GM21367 (cell line): ENCODE data around the gene DUSP10.

ENCODE experiments used
- ATAC-seq: cut with Tn5 transposase; IDR thresholded peaks from one replicate; pipeline ENCODE4 v1.9.1; 2021; ENCODE audit not compliant: unreplicated experiment

DUSP10 gene

DNA sequence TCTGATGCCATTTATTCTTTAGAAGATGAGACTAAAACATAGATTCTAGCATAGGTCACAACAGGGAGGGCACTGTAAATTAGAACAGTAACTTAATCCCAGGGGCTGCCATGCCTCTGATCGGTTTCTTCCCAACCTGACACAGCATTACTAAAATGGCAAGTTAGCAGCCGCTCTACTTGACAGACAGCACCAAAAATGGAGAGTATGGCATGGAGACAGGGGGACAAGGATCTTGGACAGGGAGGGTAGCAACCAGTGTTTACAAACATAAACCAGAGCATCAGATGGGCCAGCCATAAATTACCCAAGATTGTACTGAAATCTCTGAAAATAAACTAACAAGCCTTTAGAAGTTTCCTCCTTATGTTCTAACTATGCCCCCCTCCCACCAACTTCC lies 5.9 kb downstream of the DUSP10 start:
- no peak for ATAC-seq

DNA sequence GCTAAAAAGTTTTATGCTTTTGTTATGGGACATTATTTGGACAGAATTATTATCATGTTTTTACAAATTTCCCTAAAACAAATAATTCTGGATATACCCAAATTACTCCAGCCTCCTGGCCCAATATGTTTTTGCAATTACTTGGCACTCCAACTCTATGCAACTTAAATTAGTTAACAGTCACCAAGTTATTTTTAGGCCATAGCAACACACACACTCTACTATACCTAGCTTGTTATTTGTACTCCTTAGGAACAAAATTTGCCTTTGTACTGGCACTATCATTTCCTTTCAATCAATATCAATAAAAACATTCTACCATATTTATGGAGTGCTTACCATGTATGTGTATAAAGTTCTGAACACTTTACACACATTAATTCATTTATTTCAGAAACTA lies 7.7 kb downstream of the DUSP10 start:
- ATAC-seq, result no peak

DNA sequence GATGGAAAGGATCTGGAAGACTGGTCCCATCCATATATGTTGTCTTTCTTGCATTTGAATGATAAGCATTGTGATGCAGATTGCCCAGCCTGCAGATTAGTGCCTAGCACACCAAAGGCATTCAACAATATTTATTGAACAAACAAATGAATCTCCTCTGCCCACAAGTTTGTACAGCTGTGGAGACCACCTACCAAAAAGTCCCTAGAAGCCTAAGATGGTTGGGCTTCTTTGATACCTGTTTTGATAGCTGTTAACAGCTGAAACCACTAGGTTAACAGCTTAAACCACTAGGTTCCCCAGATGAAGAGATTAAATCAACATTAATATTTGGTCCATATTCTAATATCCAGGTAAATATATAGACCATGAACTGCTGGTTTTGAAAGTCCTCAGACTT lies 9.8 kb downstream of the DUSP10 start:
- ATAC-seq, result no peak

DNA sequence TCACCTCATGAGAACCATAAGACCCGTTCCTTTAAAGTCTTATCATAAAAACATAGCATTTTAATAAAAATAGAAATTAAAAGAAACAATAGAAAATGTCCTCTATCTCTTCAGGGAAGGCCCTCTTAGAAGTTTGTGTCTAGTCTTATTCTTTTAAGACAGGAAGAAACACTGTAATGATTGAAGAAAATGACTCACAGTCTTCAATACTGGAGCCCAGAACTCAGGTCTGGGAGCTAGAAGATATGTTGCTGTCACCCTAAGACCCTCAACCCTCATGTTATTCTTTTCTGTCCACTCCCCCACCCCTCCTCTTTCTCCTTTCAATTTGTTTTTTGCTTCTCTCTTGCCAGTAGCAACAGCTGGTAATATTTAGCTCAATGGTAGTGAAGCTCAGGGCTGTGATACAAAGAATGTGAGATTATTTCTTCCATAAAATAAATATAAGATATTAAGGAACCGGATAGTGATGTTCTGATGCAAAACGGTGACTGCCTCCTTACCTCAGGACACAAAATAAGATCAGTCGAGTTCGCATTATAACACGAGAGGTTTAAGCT lies 12.0 kb downstream of the DUSP10 start:
- no peak for ATAC-seq

DNA sequence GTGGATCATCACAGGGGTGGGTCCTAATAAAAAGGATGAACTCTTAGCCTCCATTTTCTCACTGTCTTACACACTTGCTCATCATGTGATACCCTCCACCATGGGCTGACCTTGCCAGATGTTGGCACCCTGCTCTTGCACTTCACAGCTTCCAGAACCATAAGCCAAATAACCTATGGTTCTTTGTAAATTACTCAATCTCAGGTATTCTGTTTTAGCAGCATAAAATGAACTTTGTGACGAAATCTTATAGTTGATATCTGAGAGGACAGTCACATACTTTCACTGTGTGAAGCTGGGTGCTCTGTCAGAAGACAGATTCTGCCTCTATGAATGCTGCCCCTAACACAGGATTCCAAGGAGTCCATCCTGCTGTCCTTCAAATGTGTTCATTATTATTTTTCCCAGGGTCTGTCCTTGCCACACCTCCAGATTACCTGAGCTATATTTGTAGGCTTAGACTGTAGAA lies 13.8 kb downstream of the DUSP10 start:
- ATAC-seq, result no peak

DNA sequence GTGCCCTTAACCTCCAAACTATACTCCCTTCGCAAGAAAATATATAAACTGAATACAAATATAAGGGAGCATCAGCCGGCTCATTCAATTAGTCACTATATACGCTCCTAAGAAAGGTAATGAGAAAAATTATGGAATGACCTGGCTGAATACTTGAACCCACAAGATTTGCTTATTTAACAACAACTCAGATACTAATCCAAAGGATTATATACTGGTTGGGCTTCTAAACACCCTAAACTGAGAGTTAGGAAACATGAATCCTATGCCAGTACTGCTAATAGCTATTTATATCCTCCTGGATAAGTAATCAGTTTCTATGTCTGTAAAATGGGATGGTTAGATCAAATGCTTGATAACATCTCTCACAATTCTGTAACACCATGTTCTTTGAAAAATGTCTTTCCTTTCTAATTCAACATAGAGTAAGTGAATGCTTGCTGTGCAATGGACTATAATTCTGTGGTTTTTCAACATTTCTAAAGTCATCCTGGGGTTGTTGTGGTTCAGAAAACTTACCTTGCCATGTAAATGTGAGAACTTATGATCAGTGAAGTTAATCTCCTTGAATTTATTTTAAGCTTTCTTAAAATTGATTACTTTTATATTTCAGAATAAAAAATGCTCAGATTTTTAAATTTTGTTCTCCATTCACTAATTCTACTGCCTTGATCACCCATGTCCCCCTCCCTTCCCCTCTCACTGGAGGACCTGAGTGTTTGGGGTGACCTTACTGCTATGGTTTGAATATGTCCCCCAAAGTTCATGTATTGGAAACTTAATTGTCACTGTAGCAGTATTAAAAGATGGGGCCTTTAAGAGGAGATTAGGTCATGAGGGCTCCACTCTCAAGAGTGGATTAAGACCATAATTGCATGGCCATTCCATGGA lies 14.5 kb downstream of the DUSP10 start:
- ATAC-seq, result no peak

DNA sequence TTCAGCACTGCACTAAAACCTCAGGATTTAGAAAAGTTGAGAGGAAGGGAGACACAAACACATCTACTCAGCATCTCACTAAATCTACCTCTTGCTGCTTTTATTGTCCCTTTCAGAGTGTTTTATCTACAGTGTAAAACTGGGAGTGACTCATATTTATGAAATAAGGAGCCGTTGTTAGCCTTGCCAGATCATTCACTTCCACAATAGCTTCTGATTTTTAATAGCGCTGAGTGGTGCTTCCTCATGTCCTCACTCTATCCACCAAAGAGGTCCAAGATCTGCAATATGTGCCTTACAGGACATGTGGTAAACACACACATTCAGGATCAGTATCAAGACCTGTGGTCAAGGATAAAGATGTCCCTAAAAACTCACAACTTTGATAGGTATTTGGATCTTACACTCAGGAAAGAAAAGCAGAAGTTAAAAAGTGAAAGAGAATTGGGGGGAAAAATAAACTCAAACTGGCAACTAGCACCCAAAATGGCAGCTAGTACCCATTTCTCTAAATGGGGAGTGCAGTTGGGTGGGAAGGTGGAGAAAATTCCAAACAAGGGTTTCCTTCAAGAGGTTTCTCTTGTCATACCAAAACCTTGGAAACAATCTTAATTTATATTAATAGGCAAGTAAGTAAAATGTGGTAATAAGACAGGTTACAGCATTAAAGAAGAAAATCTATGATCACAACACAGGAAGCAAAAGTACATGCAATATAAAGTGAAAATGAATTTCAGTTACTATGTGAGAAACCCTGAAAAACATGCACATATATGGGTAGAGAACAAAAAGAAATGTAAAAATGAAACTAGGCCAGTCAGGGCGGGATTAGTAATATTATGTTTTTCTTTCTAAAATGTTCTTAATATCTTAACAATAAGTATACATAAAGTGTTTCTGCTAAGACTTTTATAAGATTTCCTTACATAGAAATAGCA lies 15.9 kb downstream of the DUSP10 start:
- no peak for ATAC-seq

DNA sequence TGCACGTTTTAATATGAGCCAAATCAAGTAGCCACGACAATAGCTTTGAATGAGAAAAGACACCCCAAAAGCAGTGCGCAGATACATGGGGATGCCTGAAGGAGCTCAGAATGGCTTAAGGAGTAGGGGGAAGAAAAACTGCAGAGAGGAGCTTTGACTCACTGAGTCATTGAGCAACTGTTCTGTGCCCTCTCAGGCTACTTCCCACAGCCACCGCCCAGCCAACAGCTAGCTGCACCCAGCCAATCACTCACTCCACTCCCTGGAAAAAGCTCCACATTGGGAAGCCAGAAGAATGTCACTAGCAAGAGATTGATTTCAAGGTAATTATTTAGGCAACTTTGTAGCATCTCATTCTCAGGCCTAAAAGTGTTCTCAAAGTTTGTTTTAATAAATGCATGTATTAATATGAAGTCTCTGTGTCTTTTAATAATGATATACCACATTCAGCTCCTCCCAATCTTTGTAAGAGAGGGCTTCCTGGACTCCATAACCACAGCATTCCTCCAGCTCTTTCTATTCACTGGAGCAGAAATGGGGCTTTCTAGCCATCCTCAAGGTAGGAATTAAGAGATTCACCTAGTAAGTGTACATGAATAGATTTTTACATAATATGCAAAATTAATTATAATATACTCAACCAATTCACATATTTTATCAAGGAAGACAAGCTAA lies 16.8 kb downstream of the DUSP10 start:
- ATAC-seq, result no peak

DNA sequence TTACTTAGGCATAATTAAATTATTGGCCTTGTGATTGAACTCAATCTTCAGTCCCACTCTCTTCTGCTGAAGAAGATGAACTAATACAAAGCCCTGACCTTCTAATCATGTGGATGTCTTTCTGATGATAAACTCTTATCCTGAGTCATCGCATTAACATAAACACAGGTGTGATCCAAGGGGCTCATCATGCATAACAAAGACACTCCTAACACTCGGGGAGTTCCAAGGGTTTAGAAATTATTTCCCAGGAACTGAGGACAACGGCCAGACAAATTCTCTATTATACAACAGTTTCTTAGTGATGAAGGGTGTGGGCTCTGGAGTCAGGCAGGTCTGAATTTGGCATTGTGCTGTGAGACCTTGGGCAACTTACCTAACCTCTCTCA lies 18.0 kb downstream of the DUSP10 start:
- no peak for ATAC-seq

DNA sequence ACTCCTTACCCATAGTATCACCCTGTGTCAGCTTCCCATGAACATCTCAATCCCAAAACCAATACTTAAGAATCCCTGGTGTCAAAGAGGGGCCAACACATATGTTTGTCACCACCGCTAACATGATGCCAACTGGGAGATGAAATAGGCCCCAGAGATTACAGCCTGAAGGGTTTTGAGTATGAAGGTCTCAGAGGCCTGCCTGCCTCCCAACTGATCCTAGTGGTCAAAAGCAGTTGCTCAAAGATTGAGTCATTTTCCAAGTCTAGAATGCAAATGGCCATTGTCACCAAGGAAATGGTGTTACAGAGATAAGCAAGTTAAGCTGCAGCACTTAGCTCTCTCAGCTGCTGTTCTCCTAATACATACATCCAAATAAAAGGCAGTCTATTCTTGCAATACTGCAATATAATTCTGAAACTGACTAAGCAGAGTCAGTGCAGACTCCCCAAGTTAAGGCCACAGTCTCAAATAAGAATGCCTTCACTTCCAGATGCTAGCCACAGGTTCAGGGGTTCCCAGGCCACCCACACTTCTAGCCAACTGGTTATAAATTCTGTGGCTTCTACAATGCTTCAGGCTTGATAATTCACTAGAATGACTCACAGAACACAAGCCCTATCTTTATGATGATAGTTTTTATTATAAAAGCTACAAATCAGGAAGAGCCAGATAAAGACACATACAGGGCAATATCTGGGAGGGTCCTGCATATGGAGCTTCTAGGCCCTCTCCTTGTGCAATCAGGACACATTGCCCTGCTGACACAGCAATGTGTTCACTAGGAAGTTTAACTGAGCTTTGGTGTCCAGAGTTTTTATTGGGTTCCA lies 18.7 kb downstream of the DUSP10 start:
- no peak for ATAC-seq

DNA sequence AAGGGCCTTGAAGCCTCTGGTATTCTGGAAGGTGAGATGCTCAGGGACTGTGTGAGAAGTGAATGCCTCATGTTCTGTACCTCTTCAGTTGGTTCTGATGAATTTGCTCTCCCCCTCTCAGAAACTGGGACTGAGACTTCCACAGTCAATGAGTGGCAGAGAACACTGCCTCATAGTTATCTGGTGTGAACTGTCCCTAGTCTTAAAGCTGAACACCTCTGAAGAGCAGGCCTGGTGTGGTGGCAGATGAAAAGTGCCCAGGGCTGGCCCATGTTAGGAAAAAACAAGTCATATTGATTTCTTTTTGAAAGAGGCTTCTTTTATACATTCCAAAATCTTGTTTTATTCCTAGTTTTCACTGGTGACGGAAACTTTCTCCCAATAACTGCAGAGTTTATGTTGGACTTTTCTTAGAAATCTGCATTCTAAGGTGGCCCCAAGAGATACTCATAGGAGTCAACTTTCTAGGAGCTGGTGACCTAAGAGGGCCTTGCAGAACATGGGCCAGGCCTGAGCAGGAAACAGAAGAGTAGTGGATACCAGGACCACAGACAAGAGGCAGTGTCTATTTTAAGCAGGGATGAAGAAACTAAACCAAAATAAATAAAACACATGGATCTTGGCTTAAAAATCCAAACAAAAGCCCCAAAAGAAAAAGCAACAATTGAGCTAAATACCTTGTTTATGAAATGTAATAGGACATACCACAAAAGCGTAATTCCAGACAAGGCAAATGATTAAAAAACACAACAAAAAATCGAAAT lies 19.5 kb downstream of the DUSP10 start:
- ATAC-seq, result no peak

DNA sequence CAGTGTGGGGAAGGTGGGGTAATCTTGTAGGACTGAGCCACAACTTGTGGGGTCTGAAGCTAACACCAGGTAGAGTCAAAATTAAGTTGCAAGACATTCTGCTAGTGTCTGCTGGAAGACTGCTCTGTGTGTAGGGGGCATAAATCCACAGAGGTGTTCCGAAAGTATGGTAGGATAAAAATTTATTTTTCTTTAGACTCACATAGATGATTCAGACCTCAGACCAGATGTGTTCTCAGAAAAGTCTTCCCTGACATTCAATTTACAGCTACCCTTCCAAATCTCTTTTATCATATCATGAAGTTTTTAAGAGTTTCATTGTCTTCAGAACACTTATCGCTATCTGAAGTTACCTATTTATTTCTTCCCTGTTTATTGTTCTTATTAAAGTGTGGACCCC lies 21.3 kb downstream of the DUSP10 start:
- no peak for ATAC-seq

DNA sequence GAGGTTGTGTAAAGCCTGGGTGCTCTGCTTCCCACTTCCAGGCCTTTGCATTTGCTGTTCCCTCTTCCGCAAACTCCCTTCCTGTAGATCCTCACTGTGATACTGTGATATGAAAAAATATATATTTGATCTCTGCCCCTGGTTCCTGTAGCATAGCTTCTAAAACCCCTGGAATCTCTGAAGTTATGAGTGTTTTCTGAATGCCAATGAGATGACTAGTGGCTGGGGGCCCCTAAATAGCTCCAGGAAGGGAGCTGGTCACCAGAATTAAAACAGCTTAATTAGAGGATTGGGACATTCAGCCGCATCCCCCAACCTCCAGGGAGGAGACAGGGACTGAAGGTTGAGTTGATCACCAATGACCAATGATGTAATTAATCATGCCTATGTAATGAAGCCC lies 21.9 kb downstream of the DUSP10 start:
- no peak for ATAC-seq

DNA sequence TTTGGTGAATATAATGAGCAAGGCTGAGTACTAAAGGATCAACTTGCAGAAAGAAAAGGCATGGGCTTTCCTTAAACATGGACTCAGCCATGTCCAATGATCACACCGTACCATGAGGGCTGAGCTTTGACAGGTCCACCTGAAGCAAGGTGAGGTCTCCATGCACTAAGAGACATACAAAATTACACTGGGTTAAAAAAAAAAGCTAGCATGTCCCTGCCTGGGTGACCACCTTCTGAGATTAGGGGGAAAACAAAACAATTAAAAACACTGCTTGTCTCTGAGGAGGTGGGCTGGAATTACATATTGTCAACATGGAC lies 22.7 kb downstream of the DUSP10 start:
- no peak for ATAC-seq

DNA sequence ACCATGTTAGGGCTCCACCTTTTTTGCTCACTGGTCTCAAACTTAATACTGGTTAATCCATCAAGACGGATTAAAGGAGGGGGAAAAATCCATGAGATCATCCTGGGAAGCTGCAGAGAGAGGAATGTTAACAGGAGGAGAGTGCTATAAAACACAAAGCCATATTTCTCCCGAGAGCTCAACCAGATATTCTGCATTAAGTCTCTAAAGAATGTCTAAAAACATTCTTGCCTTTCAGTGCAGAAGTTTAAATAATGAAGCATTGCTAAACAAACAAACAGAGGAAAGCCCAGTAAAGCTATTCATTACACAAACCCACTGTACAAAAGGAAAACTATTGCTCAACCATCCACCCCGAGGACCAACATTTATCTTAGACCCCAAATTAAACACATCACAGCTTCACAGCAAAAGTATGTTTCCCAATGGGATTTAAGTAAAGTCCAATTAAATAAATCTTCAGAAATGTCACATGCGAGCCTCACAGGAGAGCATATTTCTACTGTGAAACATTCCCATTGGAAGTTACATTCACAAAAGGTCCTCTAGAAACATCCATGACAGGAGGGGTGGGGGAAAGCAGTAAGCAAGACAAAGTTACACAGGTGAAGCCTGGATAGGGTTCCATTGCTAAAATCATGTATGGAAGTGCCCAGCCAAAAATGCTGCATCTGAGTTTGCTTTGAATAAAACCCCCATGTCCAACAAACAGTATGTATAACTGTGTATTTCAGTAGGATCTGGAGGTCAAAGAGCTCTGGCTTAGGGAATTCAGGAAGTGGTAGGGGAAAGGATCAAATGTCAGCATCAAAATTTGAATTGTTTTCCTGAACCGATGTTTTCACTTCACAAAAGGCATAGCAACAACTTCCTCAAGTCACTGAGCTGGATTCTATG lies 23.3 kb downstream of the DUSP10 start:
- ATAC-seq, result no peak

DNA sequence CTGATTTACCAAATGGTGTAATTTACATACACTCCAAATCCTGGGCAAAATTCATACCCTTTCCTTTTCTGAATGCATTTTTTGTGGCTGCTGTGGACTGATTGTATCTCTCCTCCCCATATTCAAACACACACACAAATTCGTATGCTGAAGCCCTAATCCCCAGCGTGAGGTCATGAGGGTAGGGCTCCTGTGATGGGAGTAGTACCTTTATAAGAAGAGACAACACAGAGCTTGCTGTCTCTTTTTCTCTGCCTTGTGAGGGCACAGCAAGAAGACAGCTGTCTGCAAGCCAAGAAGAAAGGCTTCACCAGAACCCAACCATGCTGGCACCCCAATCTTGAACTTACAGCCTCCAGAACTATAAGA lies 24.4 kb downstream of the DUSP10 start:
- no peak for ATAC-seq

DNA sequence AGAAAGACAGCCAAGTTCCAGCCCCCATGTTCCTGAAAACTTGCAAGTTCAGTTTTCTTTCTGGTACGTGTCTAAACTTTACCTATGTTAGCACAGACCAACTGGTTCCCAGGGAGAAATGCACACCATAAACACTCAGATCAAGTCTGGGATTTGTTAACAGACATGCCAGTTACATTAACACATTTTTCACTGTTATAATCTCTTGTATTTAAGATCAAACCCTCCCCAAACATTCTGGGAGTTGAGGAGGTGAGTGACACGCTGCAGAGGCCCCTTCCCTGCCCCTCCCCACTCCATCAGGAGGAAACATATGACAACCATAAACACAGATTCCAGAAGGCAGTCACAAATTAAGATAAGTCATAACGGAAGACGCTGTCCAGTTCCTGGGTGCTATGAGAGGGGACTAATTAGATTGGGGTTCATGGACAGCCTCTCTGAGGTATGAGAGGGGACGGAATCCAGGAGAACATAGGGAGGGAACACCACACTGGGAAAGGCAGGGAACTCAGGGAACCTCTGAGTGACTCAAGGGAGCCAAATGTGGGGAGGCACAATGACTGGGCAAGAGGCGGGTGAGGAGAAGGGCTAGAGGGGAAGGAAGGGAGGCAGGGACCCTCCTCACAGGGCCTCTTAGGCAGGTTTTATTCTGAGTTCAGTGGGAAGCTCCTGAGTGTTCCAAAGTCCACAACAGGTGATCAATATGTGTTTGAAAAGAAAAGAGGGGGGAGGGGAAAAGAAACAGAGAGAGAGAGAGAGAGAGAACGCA lies 25.0 kb downstream of the DUSP10 start:
- ATAC-seq, result no peak
